ENCODE data around the gene RAB14. TPM values are rescaled to one million over a fixed set of nuclear protein-coding genes. Genes with fewer than 3 reads are reported as not detected.

RAB14 gene
- total RNA-seq, 1 experiment from 2014 or later = 63.1 TPM

DNA sequence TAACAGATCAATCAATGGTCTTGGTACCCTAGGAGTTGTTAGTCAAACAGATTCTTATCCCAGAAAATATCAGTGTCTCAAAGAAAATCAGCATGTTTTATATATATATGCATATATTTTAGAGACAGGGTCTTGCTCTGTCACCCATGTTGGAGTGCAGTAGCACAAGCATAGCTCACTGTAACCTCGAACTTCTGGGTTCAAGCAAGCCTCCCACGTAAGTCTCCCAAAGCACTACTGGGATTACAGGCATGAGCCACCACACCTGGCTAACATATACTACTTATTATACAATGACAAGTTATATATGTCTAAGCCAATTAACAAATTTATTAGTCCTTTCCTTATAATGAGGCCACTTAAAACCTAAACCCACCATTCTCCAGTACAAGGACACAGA is 10.4 kb downstream of the RAB14 start:
- H3K36me3 ChIP-seq (ENCODE audit: control insufficient read depth in 1 of 2, insufficient read depth in 2 of 2, low read length in 2 of 2) = no peaks in the 10 kb centered on the region
- no peak overlapping the region for H3K4me3 ChIP-seq (replicated peaks in 1 of 2; ENCODE audit: low read depth in 1 of 2, low read length in 2 of 2)
- ATAC-seq = no peak
- TF ChIP-seq CBX3 (IDR thresholded peaks at IDR 0.05; ENCODE audit: low read depth) (no peak), YY1 (IDR thresholded peaks at IDR 0.05; ENCODE audit: extremely low read depth, insufficient replicate concordance, low read depth, low read length) (no peak), FOSL1 (IDR thresholded peaks at IDR 0.05; ENCODE audit: low read depth) (no peak), POLR2AphosphoS5 (IDR thresholded peaks at IDR 0.05; ENCODE audit: low read depth, low read length) (no peak), EZH2phosphoT487 (IDR thresholded peaks at IDR 0.05; ENCODE audit: borderline replicate concordance) (no peak), CEBPB (IDR thresholded peaks at IDR 0.05; ENCODE audit: low read depth) (no peak), ZFX (IDR thresholded peaks at IDR 0.05) (no peak), ZNF274 (IDR thresholded peaks at IDR 0.05; ENCODE audit: low read depth, low read length) (no peak), RAD21 (IDR thresholded peaks at IDR 0.05; ENCODE audit: low read depth) (no peak), SIN3A (IDR thresholded peaks at IDR 0.05; ENCODE audit: low read depth) (no peak), JUND (IDR thresholded peaks at IDR 0.05) (no peak)
- TF ChIP-seq, protein P1, sequence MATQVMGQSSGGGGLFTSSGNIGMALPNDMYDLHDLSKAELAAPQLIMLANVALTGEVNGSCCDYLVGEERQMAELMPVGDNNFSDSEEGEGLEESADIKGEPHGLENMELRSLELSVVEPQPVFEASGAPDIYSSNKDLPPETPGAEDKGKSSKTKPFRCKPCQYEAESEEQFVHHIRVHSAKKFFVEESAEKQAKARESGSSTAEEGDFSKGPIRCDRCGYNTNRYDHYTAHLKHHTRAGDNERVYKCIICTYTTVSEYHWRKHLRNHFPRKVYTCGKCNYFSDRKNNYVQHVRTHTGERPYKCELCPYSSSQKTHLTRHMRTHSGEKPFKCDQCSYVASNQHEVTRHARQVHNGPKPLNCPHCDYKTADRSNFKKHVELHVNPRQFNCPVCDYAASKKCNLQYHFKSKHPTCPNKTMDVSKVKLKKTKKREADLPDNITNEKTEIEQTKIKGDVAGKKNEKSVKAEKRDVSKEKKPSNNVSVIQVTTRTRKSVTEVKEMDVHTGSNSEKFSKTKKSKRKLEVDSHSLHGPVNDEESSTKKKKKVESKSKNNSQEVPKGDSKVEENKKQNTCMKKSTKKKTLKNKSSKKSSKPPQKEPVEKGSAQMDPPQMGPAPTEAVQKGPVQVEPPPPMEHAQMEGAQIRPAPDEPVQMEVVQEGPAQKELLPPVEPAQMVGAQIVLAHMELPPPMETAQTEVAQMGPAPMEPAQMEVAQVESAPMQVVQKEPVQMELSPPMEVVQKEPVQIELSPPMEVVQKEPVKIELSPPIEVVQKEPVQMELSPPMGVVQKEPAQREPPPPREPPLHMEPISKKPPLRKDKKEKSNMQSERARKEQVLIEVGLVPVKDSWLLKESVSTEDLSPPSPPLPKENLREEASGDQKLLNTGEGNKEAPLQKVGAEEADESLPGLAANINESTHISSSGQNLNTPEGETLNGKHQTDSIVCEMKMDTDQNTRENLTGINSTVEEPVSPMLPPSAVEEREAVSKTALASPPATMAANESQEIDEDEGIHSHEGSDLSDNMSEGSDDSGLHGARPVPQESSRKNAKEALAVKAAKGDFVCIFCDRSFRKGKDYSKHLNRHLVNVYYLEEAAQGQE (IDR thresholded peaks at IDR 0.05; ENCODE audit: low read depth) = no peak
- TF ChIP-seq, protein P2, sequence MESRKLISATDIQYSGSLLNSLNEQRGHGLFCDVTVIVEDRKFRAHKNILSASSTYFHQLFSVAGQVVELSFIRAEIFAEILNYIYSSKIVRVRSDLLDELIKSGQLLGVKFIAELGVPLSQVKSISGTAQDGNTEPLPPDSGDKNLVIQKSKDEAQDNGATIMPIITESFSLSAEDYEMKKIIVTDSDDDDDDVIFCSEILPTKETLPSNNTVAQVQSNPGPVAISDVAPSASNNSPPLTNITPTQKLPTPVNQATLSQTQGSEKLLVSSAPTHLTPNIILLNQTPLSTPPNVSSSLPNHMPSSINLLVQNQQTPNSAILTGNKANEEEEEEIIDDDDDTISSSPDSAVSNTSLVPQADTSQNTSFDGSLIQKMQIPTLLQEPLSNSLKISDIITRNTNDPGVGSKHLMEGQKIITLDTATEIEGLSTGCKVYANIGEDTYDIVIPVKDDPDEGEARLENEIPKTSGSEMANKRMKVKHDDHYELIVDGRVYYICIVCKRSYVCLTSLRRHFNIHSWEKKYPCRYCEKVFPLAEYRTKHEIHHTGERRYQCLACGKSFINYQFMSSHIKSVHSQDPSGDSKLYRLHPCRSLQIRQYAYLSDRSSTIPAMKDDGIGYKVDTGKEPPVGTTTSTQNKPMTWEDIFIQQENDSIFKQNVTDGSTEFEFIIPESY (IDR thresholded peaks at IDR 0.05; ENCODE audit: extremely low read depth, insufficient replicate concordance, low read length) = no peak
- TF ChIP-seq, protein P3, sequence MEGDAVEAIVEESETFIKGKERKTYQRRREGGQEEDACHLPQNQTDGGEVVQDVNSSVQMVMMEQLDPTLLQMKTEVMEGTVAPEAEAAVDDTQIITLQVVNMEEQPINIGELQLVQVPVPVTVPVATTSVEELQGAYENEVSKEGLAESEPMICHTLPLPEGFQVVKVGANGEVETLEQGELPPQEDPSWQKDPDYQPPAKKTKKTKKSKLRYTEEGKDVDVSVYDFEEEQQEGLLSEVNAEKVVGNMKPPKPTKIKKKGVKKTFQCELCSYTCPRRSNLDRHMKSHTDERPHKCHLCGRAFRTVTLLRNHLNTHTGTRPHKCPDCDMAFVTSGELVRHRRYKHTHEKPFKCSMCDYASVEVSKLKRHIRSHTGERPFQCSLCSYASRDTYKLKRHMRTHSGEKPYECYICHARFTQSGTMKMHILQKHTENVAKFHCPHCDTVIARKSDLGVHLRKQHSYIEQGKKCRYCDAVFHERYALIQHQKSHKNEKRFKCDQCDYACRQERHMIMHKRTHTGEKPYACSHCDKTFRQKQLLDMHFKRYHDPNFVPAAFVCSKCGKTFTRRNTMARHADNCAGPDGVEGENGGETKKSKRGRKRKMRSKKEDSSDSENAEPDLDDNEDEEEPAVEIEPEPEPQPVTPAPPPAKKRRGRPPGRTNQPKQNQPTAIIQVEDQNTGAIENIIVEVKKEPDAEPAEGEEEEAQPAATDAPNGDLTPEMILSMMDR (IDR thresholded peaks at IDR 0.05 in 2 of 3, conservative IDR thresholded peaks at IDR 0.05 in 1 of 3; ENCODE audit: borderline replicate concordance in 1 of 3, insufficient read depth in 1 of 3, low read depth in 2 of 3, low read length in 2 of 3) = no peak
- H3K27ac ChIP-seq (ENCODE audit: low read depth, low read length) = no peak overlapping the region
- peaks cover 97% of the 10 kb centered on the region for H3K79me2 ChIP-seq (ENCODE audit: insufficient read depth, low read length)
- no peaks in the 10 kb centered on the region for H3K27me3 ChIP-seq (ENCODE audit: insufficient read depth, low read length)
- ChIA-PET RAD21 (ENCODE audit: low non-redundant PET in 1 of 2, low total read pairs in 2 of 2, uncharacterized antibody in 2 of 2, unreplicated experiment in 2 of 2) (no interaction called here), CTCF (no interaction called here), POLR2A (no interaction called here)
- H3K4me2 ChIP-seq (ENCODE audit: low read length) = no peak overlapping the region
- no peak for DNase-seq (ENCODE audit: low read depth, low spot score)
- peaks cover 30% of the 10 kb centered on the region; the same call in 1 of the 2 replicates for H4K20me1 ChIP-seq (ENCODE audit: insufficient read depth)
- intact Hi-C loops (cut with micrococcal nuclease) = no loop called here
- BruUV-seq (replicated peaks) = no TSS peak
- H3K9me3 ChIP-seq (ENCODE audit: control insufficient read depth in 1 of 2, insufficient read depth in 1 of 2, low read depth in 1 of 2, low read length in 2 of 2) = no peaks in the 10 kb centered on the region
- H2AFZ ChIP-seq (ENCODE audit: low read depth, low read length, poor library complexity, severe bottlenecking) = no peak overlapping the region
- H3K4me1 ChIP-seq (ENCODE audit: control insufficient read depth in 1 of 2, insufficient read depth in 2 of 2, low read length in 2 of 2) = no peaks in the 10 kb centered on the region
- no peak overlapping the region for H3K9ac ChIP-seq (ENCODE audit: low read length)
- H3K9me2 ChIP-seq (ENCODE audit: insufficient read depth) = no peaks in the 10 kb centered on the region

Measured in HCT116 (cell line).